C4-2B (cell line): ENCODE data around the gene GNL3L.

Experiments used
- ZFX ChIP-seq: fragments of 450-650 bp; IDR thresholded peaks from 2 replicates; pipeline ENCODE4 v1.6.1; 2017
- TF ChIP-seq, protein P1 (sequence below): fragments of 450-650 bp; conservative IDR thresholded peaks from 2 replicates; pipeline ENCODE4 v1.5.1; 2017; ENCODE audit warnings: mild to moderate bottlenecking

DNA sequence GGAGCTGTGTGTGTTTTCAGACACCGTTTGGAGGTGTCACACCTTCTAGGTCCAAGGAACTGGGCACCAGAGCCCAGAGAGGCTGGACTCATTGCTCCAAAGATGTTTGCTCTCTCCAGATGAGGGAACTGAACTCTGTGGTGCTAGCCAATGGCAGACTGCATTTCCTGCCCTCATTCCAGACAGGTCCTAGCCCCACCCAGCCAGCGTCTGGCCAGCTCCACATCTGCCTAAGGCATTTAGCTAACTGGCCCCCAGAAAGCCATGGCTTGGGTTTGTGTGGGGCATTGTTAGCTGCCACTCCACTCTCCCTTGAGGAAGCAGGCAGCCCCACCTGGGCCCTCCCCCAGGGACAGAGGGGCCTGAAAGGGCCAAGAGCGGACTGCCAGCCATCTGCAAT, 45.4 kb upstream of the GNL3L start:
- TF ChIP-seq, protein P1, sequence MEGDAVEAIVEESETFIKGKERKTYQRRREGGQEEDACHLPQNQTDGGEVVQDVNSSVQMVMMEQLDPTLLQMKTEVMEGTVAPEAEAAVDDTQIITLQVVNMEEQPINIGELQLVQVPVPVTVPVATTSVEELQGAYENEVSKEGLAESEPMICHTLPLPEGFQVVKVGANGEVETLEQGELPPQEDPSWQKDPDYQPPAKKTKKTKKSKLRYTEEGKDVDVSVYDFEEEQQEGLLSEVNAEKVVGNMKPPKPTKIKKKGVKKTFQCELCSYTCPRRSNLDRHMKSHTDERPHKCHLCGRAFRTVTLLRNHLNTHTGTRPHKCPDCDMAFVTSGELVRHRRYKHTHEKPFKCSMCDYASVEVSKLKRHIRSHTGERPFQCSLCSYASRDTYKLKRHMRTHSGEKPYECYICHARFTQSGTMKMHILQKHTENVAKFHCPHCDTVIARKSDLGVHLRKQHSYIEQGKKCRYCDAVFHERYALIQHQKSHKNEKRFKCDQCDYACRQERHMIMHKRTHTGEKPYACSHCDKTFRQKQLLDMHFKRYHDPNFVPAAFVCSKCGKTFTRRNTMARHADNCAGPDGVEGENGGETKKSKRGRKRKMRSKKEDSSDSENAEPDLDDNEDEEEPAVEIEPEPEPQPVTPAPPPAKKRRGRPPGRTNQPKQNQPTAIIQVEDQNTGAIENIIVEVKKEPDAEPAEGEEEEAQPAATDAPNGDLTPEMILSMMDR: no peak
- TF ChIP-seq ZFX: no peak
